ENCODE results near the gene DACT1. TPM values are rescaled to one million over a fixed set of nuclear protein-coding genes. Genes with fewer than 3 reads are reported as not detected.

Gene DACT1
- total RNA-seq, 1 experiment from 2014 or later: 4.4 TPM

DNA sequence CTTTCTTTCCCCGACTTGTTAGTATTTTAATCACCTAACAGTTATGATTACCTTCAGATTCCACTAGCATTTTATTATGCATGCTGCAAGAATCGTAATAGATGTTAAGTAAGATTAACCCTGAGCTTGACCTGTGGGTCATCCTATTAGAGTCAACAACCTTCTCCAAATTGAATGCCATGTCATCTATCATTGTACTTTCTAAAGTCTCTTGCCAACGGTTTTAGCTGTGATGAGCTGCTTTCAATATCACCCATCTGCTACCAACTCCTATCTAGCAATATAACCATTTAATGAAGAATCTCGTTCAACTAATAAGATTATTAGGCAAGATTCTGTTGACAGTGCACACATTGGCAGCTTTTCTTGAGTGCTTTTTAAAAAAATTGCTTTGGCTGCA, 33.7 kb downstream of the DACT1 start:
- Mint-ChIP-seq H3K4me3 (no peak overlapping the region), H3K4me1 (peaks cover 7 to 11% of the 10 kb centered on the region in 2 experiments), H3K9me3 (no peaks in the 10 kb centered on the region), H3K27me3 (ENCODE audit: low read depth) (no peaks in the 10 kb centered on the region), H3K36me3 (ENCODE audit: insufficient read depth in 1 of 3, low read depth in 3 of 3) (no peaks in the 10 kb centered on the region), H3K27ac (no peak overlapping the region)
- Histone ChIP-seq H3K4me1 (ENCODE audit: insufficient read depth, low read length) (no peaks in the 10 kb centered on the region), H3K27me3 (ENCODE audit: insufficient read depth, low read length) (no peaks in the 10 kb centered on the region; the same call in 1 of the 2 replicates), H4K8ac (replicated peaks; ENCODE audit: insufficient read length, low read depth, low read length) (no peak overlapping the region), H3K4ac (ENCODE audit: low read depth, low read length) (no peak overlapping the region), H2BK15ac (ENCODE audit: low read depth, low read length) (no peak overlapping the region), H2BK5ac (ENCODE audit: insufficient read length, low read length) (no peak overlapping the region), H3K79me2 (ENCODE audit: insufficient read depth, low read length) (no peaks in the 10 kb centered on the region), H2BK12ac (ENCODE audit: insufficient read length, low read depth, low read length) (no peak overlapping the region), H2AK5ac (ENCODE audit: insufficient read length, low read length) (no peak overlapping the region), H3K79me1 (ENCODE audit: insufficient read depth, low read depth, low read length, poor library complexity, severe bottlenecking) (no peaks in the 10 kb centered on the region), H3T11ph (ENCODE audit: low read length) (no peak overlapping the region), H3K4me2 (ENCODE audit: insufficient read depth, insufficient read length, low read length) (no peak overlapping the region), H2BK20ac (ENCODE audit: low read depth, low read length, poor library complexity, severe bottlenecking) (no peak overlapping the region), H3K23me2 (ENCODE audit: insufficient read length, low read depth, low read length, poor library complexity, severe bottlenecking) (no peaks in the 10 kb centered on the region), H3K9ac (ENCODE audit: extremely low read depth, insufficient read length, low read length) (no peak overlapping the region), H2AFZ (ENCODE audit: low read length) (no peak overlapping the region), H4K20me1 (ENCODE audit: control insufficient read depth, insufficient read depth, insufficient read length) (no peaks in the 10 kb centered on the region), H3K18ac (ENCODE audit: insufficient read length, low read depth, low read length) (no peak overlapping the region), H3K23ac (ENCODE audit: insufficient read length, low read depth, low read length) (no peak overlapping the region), H4K5ac (ENCODE audit: insufficient read length, low read depth, low read length) (no peak overlapping the region), H3K27ac (ENCODE audit: insufficient read length, low read depth, low read length) (no peak overlapping the region), H2BK120ac (ENCODE audit: low read depth, low read length, poor library complexity, severe bottlenecking) (no peak overlapping the region), H3K9me3 (ENCODE audit: control insufficient read depth, low read depth, low read length) (no peaks in the 10 kb centered on the region), H3K56ac (ENCODE audit: insufficient read length, low read depth, low read length) (no peak overlapping the region), H3K14ac (ENCODE audit: insufficient read depth, low read length) (no peak overlapping the region), H4K91ac (ENCODE audit: insufficient read length, low read depth, low read length) (no peak overlapping the region)
- 100% methylated on average over 1 of the region's 4 CpGs for WGBS (ENCODE audit: extremely low coverage, insufficient read length, low lambda C conversion rate)
- TF ChIP-seq, protein P1, sequence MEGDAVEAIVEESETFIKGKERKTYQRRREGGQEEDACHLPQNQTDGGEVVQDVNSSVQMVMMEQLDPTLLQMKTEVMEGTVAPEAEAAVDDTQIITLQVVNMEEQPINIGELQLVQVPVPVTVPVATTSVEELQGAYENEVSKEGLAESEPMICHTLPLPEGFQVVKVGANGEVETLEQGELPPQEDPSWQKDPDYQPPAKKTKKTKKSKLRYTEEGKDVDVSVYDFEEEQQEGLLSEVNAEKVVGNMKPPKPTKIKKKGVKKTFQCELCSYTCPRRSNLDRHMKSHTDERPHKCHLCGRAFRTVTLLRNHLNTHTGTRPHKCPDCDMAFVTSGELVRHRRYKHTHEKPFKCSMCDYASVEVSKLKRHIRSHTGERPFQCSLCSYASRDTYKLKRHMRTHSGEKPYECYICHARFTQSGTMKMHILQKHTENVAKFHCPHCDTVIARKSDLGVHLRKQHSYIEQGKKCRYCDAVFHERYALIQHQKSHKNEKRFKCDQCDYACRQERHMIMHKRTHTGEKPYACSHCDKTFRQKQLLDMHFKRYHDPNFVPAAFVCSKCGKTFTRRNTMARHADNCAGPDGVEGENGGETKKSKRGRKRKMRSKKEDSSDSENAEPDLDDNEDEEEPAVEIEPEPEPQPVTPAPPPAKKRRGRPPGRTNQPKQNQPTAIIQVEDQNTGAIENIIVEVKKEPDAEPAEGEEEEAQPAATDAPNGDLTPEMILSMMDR (conservative IDR thresholded peaks at IDR 0.05): no peak
- no peak for DNase-seq
